Stimulated activated memory B cell treated with anti-CD40 and anti-IgM and Interleukin-4, amounts not matched to agents 10 μg/mL and 1 μg/mL and 100 μg/mL, for 72 hours (primary cell): ENCODE data around the gene PGRMC1.
A peak's percentile ranks its signal among the peaks of the same experiment; 100 is the strongest.

ENCODE experiments used
- ATAC-seq: fragments of 150-1000 bp; cut with Tn5 transposase; 2 replicates; pipeline ENCODE4 v1.10.0; 2021
- H3K27ac Mint-ChIP-seq: one replicate; pipeline ENCODE4 v1.8.0; 2022; ENCODE audit warnings: mild to moderate bottlenecking, mixed read lengths
- H3K27me3 Mint-ChIP-seq: one replicate; pipeline ENCODE4 v1.8.0; 2022; ENCODE audit warnings: mixed read lengths
- H3K36me3 Mint-ChIP-seq: one replicate; pipeline ENCODE4 v1.8.0; 2022; ENCODE audit warnings: mixed read lengths
- H3K4me1 Mint-ChIP-seq: one replicate; pipeline ENCODE4 v1.8.0; 2022; ENCODE audit warnings: mixed read lengths
- H3K4me3 Mint-ChIP-seq: one replicate; pipeline ENCODE4 v1.8.0; 2022; ENCODE audit warnings: mild to moderate bottlenecking, moderate library complexity, mixed read lengths
- H3K9me3 Mint-ChIP-seq: one replicate; pipeline ENCODE4 v1.8.0; 2022; ENCODE audit warnings: mixed read lengths

The PGRMC1 gene

GRCh38 chrX:119222932-119223331 is 13.2 kb upstream of the PGRMC1 start:
- H3K36me3 Mint-ChIP-seq: no peaks in the 10 kb centered on the region
- ATAC-seq: no peak
- H3K9me3 Mint-ChIP-seq: no peaks in the 10 kb centered on the region
- peaks cover 27% of the 10 kb centered on the region for H3K27me3 Mint-ChIP-seq
- H3K4me3 Mint-ChIP-seq: no peak overlapping the region
- H3K27ac Mint-ChIP-seq: no peak overlapping the region
- H3K4me1 Mint-ChIP-seq: no peaks in the 10 kb centered on the region

- no peak for ATAC-seq
- H3K27me3 Mint-ChIP-seq: peaks cover 31% of the 10 kb centered on the region
- no peaks in the 10 kb centered on the region for H3K4me1 Mint-ChIP-seq
- H3K36me3 Mint-ChIP-seq: no peaks in the 10 kb centered on the region
- H3K9me3 Mint-ChIP-seq: no peaks in the 10 kb centered on the region
- H3K27ac Mint-ChIP-seq: no peak overlapping the region
- H3K4me3 Mint-ChIP-seq: no peak overlapping the region
Measured at GRCh38 chrX:119223783-119224182, 12.3 kb upstream of the PGRMC1 start.

GRCh38 chrX:119226446-119226845 is 9.6 kb upstream of the PGRMC1 start:
- Mint-ChIP-seq H3K4me3 (no peak overlapping the region), H3K9me3 (no peaks in the 10 kb centered on the region), H3K36me3 (no peaks in the 10 kb centered on the region), H3K27ac (no peak overlapping the region), H3K4me1 (no peaks in the 10 kb centered on the region), H3K27me3 (peaks cover 40% of the 10 kb centered on the region)
- ATAC-seq: no peak

GRCh38 chrX:119228512-119229252 is 7.4 kb upstream of the PGRMC1 start:
- Mint-ChIP-seq H3K27me3 (peaks cover 40% of the 10 kb centered on the region), H3K9me3 (no peaks in the 10 kb centered on the region), H3K36me3 (no peaks in the 10 kb centered on the region), H3K4me3 (no peak overlapping the region), H3K27ac (no peak overlapping the region), H3K4me1 (no peaks in the 10 kb centered on the region)
- no peak for ATAC-seq

GRCh38 chrX:119229253-119229615 is 6.9 kb upstream of the PGRMC1 start:
- Mint-ChIP-seq H3K36me3 (no peaks in the 10 kb centered on the region), H3K4me1 (no peaks in the 10 kb centered on the region), H3K27ac (no peak overlapping the region), H3K4me3 (no peak overlapping the region), H3K9me3 (no peaks in the 10 kb centered on the region), H3K27me3 (peaks cover 40% of the 10 kb centered on the region)
- ATAC-seq: no peak

GRCh38 chrX:119230850-119231249 is 5.2 kb upstream of the PGRMC1 start:
- no peak overlapping the region for H3K4me3 Mint-ChIP-seq
- peaks cover 33% of the 10 kb centered on the region for H3K27me3 Mint-ChIP-seq
- peaks cover 7% of the 10 kb centered on the region for H3K4me1 Mint-ChIP-seq
- no peak overlapping the region for H3K27ac Mint-ChIP-seq
- H3K9me3 Mint-ChIP-seq: no peaks in the 10 kb centered on the region
- no peak for ATAC-seq
- H3K36me3 Mint-ChIP-seq: no peaks in the 10 kb centered on the region

GRCh38 chrX:119231936-119232445 is 4.1 kb upstream of the PGRMC1 start:
- H3K4me1 Mint-ChIP-seq: peaks cover 11% of the 10 kb centered on the region
- peaks cover 22% of the 10 kb centered on the region for H3K27me3 Mint-ChIP-seq
- no peaks in the 10 kb centered on the region for H3K9me3 Mint-ChIP-seq
- H3K27ac Mint-ChIP-seq: no peak overlapping the region
- no peaks in the 10 kb centered on the region for H3K36me3 Mint-ChIP-seq
- H3K4me3 Mint-ChIP-seq: no peak overlapping the region
- ATAC-seq: no peak

- no peak for ATAC-seq
- Mint-ChIP-seq H3K4me3 (peak overlapping the region; percentile 80), H3K27me3 (no peaks in the 10 kb centered on the region), H3K36me3 (no peaks in the 10 kb centered on the region), H3K4me1 (peaks cover 20% of the 10 kb centered on the region), H3K27ac (peak overlapping the region; percentile 68), H3K9me3 (no peaks in the 10 kb centered on the region)
Measured at GRCh38 chrX:119235051-119235511, 1.0 kb upstream of the PGRMC1 start.

- Mint-ChIP-seq H3K27ac (peak overlapping the region; percentile 68), H3K4me3 (peak overlapping the region; percentile 80), H3K9me3 (no peaks in the 10 kb centered on the region), H3K36me3 (peaks cover 3% of the 10 kb centered on the region), H3K4me1 (peaks cover 20% of the 10 kb centered on the region), H3K27me3 (no peaks in the 10 kb centered on the region)
- ATAC-seq: peak; percentile 56
Measured at GRCh38 chrX:119236623-119237561, 807 bp downstream of the PGRMC1 start.

- peaks cover 21% of the 10 kb centered on the region for H3K4me1 Mint-ChIP-seq
- ATAC-seq: no peak
Measured at GRCh38 chrX:119237562-119237942, 1.5 kb downstream of the PGRMC1 start.

GRCh38 chrX:119238557-119238956 is 2.5 kb downstream of the PGRMC1 start:
- Mint-ChIP-seq H3K36me3 (peaks cover 19% of the 10 kb centered on the region), H3K4me3 (no peak overlapping the region), H3K27me3 (no peaks in the 10 kb centered on the region), H3K27ac (no peak overlapping the region), H3K9me3 (no peaks in the 10 kb centered on the region), H3K4me1 (peaks cover 26% of the 10 kb centered on the region)
- no peak for ATAC-seq

More at GRCh38 chrX:119237562-119237942, 1.5 kb downstream of the PGRMC1 start:
- peaks cover 10% of the 10 kb centered on the region for H3K36me3 Mint-ChIP-seq
- no peaks in the 10 kb centered on the region for H3K27me3 Mint-ChIP-seq
- H3K9me3 Mint-ChIP-seq: no peaks in the 10 kb centered on the region
- H3K4me3 Mint-ChIP-seq: peak overlapping the region; percentile 80
- peak overlapping the region; percentile 68 for H3K27ac Mint-ChIP-seq

GRCh38 chrX:119240356-119240755 is 4.3 kb downstream of the PGRMC1 start:
- no peak for ATAC-seq
- no peak overlapping the region for H3K27ac Mint-ChIP-seq
- H3K4me3 Mint-ChIP-seq: no peak overlapping the region
- peaks cover 24% of the 10 kb centered on the region for H3K4me1 Mint-ChIP-seq
- peaks cover 22% of the 10 kb centered on the region for H3K36me3 Mint-ChIP-seq
- no peaks in the 10 kb centered on the region for H3K9me3 Mint-ChIP-seq
- H3K27me3 Mint-ChIP-seq: no peaks in the 10 kb centered on the region

- Mint-ChIP-seq H3K4me3 (no peak overlapping the region), H3K36me3 (peaks cover 16% of the 10 kb centered on the region), H3K27ac (no peak overlapping the region), H3K4me1 (peaks cover 3% of the 10 kb centered on the region), H3K27me3 (no peaks in the 10 kb centered on the region), H3K9me3 (no peaks in the 10 kb centered on the region)
- no peak for ATAC-seq
Measured at GRCh38 chrX:119247702-119248101, 11.6 kb downstream of the PGRMC1 start.

GRCh38 chrX:119249891-119250290 is 13.8 kb downstream of the PGRMC1 start:
- H3K27ac Mint-ChIP-seq: no peak overlapping the region

GRCh38 chrX:119251386-119251785 is 15.3 kb downstream of the PGRMC1 start:
- H3K27ac Mint-ChIP-seq: no peak overlapping the region
- peaks cover 6% of the 10 kb centered on the region for H3K36me3 Mint-ChIP-seq
- H3K9me3 Mint-ChIP-seq: no peaks in the 10 kb centered on the region
- no peak for ATAC-seq
- peaks cover 9% of the 10 kb centered on the region for H3K27me3 Mint-ChIP-seq
- H3K4me1 Mint-ChIP-seq: no peaks in the 10 kb centered on the region
- no peak overlapping the region for H3K4me3 Mint-ChIP-seq

More at GRCh38 chrX:119249891-119250290, 13.8 kb downstream of the PGRMC1 start:
- no peaks in the 10 kb centered on the region for H3K9me3 Mint-ChIP-seq
- H3K36me3 Mint-ChIP-seq: peaks cover 6% of the 10 kb centered on the region
- ATAC-seq: no peak
- peaks cover 7% of the 10 kb centered on the region for H3K27me3 Mint-ChIP-seq
- H3K4me3 Mint-ChIP-seq: no peak overlapping the region
- no peaks in the 10 kb centered on the region for H3K4me1 Mint-ChIP-seq
